NAMALWA (cell line): ENCODE measurements around the gene GRM4.

Experiments used
- DNase-seq: peaks from one replicate; pipeline ENCODE4 v3.0.0-alpha.2; 2015; ENCODE audit warnings: low spot score

The GRM4 gene

GRCh38 chr6:34082864-34083626, 62.8 kb downstream of the GRM4 start:
- DNase-seq, result no peak

DNA sequence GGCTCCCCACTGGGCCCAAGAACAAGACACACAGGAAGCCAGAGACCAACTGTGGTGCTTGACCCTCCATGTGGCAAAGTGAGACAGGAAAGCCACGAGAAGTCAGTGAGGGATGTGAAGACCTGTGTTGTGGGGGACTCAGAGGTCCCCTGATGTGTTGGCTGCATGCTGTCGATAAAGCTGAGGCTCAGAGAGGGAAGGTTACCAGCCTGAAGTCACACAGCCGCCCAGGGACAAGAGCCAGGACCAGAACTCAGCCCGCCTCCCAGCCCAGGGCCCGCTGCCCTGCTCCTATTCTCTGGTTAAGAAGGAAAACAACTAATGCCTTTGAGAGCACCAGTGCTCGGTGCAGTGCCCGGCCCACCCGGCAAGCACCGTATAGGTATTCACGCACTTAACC, 63.5 kb downstream of the GRM4 start:
- DNase-seq, result no peak

GRCh38 chr6:34080357-34080756, 65.5 kb downstream of the GRM4 start:
- no peak for DNase-seq

DNA sequence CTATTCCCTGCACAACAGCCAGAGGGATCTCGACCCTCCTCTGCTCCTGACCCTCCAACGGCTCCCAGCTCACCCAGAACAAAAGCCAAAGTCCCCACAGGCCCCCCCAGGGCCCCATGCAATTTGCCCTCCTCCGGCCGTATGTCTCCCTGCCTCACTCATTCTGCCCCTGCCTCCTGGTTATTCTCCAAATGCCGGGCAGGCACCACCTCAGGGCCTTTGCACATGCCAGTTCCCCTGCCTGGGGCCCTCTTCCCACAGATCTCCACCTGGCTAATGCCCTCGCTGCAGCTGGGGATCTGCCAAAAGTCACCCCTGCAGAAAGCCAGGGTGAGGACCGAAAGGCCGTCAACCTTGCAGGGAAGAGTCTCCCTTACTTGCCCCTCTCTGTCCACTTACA, 66.0 kb downstream of the GRM4 start:
- no peak for DNase-seq

DNA sequence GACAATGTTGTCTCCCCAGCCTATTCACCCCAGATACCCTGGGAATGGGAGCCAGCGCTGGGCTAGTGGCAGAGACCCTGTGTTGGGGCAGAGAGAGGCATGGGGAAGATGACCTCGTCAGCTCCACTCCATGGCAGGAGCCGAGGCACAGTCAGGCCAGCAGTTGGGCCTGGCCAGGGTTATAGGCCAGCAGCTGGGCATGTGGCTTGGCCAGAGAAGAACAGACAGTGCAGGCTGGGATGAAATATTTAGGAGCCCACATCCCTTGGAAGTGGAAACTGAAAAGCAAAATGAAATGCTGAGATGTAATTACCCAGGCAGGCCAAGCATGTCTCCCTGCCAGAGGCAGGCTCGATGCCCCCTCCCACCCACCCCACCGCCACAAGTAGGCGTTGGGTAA, 70.0 kb downstream of the GRM4 start:
- DNase-seq, result no peak

- DNase-seq, result no peak
Observed at GRCh38 chr6:34074064-34074742, 71.7 kb downstream of the GRM4 start.

DNA sequence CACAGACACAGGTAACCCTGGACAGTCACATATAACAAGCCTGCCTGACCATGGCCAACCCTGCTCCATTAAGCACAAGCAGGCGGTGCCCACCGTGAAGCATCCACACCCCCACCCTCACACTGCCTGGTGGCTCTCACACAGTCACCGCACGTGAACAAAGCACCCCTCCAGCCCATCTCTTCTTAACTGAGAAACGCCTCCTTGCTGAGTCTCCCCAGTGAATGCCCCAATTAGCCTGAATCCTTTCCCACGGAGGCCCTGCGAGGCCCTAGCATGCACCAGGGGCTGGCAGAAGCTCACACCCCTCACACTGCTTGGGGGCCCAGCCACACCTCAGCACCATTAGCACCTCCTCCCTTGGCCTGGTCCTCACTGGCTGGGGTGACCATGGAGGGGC, 72.3 kb downstream of the GRM4 start:
- DNase-seq, result no peak

GRCh38 chr6:34072727-34073126, 73.2 kb downstream of the GRM4 start:
- no peak for DNase-seq

- no peak for DNase-seq
Observed at GRCh38 chr6:34071884-34072379, 74.0 kb downstream of the GRM4 start.

DNA sequence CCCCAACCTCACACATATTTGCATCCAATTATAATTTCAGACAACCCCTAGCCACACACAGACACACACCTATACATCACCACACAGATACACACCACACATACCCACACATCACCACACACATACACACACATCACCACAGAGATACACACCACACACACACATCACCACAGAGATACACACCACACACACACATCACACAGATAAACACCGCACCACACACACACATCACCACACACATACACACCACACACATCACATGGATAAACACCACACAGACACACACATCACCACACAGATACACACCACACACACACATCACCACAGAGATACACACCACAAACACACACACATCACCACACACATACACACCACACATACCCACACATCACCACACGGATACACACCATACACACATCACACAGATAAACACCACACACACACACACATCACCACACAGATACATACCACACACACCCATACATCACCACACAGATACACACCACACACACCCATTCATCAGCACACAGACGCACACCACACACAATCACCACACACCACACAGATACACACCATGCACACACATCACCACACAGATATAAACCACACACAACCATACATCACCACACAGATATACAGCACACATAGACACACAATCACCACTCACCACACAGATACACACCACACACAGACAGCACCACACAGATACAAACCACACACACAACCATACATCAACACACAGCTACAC, 74.6 kb downstream of the GRM4 start:
- DNase-seq, result no peak

- DNase-seq, result peak; percentile 50
Observed at GRCh38 chr6:34070315-34071135, 75.4 kb downstream of the GRM4 start.

DNA sequence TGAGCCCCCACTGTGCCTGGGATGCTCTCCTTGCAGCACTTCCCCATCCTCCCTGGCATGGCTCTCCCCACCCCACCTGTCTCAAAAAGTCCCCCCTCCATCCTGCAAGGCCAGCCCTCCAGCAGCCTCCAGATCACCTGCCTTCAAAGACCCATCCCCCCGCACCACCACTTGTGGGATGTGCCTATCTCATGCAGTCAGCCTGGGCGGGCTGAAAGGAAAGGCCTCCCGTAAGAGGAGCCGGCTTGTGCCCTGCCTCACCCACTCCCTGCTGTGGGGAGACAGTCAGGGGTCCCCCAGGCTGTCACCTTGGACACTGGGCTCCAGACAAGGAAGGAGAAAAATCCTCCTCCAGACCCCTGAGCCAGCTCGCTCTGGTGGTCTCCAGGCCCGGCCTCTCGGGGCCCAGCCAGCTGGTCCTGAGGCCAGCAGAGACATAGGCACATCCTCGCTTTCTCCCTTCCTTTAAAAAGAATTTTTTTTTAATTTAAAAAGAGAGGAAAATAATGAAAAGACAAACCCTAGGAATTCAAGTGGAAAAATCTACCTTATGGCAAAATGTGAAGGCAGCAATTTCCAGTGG, 77.3 kb downstream of the GRM4 start:
- DNase-seq, result no peak

GRCh38 chr6:34067814-34068213, 78.1 kb downstream of the GRM4 start:
- no peak for DNase-seq

GRCh38 chr6:34066772-34067770, 78.8 kb downstream of the GRM4 start:
- peak; percentile 40 for DNase-seq

DNA sequence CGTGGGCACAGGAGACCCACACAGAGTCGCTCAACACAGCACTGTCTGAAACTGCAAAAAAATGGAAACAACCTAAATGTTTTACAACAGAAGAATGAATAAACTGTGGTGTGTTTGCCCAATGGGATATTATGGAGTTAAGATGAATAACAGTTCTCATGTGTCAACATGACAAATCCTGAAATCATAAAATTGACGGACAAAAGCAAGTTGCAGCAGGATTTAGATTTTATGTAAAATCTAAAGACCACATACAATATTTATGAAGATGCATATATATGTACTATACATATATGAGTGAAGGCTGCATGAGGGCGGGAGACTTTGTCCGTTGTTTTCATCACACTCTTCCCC, 79.7 kb downstream of the GRM4 start:
- DNase-seq, result no peak

GRCh38 chr6:34065466-34066217, 80.2 kb downstream of the GRM4 start:
- DNase-seq, result no peak

DNA sequence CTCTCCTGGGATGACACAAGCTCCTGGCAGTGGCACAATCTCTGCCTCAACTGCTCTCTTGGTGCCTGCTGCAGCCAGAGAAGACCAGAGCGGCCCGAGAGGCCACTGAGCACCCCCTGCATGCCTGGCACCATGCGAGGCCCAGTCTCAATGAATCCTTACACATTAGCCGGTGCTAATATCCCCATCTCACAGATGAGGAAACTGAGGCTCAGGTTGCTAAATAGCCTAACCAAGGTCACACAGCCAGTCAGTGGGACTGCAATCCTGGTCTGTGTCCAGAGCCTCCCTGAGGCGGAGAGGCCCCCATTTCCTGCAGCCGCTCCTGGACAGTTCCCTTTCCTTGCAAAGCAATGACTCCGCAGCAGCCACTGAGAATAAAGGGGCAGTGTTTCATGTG, 81.2 kb downstream of the GRM4 start:
- DNase-seq, result no peak

GRCh38 chr6:34063651-34064050, 82.2 kb downstream of the GRM4 start:
- no peak for DNase-seq

GRCh38 chr6:34062815-34063214, 83.1 kb downstream of the GRM4 start:
- peak; percentile 36 for DNase-seq

DNA sequence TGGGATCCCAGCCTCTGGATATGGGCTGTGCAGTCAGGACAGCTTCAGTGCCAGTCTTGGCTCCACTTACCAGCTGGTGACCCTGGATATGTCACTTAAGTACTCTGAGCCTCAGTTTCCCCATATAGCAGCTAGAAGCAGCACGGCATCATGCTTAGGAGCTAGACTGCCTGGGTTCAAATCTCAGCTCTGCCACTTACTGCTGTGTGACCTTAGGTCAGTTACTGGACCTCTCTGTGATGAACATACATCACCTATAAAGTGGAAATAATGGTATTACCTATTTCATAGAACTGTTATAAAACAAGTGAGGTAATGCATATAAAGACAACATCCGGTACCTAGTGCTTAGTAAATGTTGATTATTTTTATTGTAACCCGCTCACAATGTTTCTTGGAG, 83.7 kb downstream of the GRM4 start:
- DNase-seq, result no peak
